SK-N-DZ (cell line): ENCODE results near the gene ABLIM1.

Experiments used
- DNase-seq: peaks from one replicate; pipeline ENCODE4 v3.0.0-alpha.2; 2015; ENCODE audit warnings: low spot score

ABLIM1 gene

DNA sequence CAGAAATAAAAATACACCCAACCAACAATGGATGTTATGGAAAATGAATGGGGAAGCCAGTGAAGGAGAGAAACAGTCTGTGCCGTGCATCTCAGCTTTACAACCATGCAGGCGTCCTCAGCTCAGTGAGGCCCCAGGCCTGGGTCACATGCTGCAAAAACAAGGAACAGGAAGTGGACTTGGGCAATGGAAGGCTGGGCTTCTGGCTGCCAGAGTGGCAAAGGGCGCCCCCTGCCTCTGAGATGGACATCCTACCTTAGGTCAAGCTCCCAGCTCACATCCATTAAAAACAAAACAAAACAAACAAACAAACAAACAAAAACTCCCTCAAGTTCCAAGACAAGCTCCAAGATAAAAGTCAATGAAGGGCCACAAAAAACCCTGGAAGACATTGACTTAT, 199.1 kb downstream of the ABLIM1 start:
- DNase-seq, result peak; percentile 41

DNA sequence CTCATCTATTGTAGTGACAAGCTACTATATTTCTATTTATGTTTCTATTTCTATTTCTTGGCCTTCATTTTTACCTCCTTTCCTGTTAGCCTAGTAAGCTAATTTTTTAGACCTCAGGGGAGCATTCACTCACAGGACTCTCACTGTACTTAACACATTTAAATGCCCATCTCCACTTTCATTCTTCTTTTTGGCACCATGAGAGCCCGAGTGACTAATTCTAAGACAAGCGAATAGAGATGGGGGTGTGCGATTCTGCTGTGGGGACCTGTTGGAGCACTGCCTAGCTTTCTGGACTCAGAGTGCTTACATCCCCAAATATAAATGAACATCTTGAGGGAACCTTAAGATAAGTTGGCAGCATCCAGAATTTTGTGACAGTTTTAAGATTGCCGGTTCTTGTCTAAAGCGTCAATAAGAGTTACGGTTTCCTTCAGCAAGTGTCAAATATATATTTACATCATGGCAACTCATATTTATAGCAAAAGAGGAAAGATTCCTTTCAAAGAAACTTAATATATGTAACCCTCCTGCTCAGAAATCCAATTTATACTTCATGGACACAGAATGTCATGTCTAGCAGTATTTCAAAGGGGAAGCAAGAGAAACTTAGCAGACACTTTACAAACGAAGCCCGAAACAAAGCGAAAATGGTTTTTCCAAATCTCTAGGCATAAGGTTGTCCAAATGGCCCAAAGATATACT, 199.7 kb downstream of the ABLIM1 start:
- no peak for DNase-seq

GRCh38 chr10:114453576-114453975, 204.5 kb downstream of the ABLIM1 start:
- DNase-seq, result no peak

GRCh38 chr10:114448897-114449296, 209.2 kb downstream of the ABLIM1 start:
- no peak for DNase-seq

DNA sequence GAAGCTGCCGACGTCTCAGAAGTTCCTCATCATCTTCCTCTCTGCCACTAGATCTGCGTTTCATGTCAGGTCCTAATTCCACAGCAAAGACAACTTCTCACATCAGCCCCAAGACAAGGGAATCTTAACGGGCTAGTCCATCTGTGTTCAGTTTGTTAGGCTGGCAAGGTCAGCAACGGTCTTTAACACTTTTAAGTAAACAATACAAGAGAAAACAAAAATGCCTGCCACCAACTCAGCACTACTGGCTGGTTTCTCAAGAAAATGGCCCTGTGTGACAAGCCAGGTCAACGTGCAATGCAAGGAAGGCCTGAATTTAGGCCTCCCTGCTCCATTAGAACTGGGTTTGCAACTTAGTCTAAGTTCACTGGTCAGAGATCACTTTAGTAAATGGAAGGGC, 212.7 kb downstream of the ABLIM1 start:
- no peak for DNase-seq

DNA sequence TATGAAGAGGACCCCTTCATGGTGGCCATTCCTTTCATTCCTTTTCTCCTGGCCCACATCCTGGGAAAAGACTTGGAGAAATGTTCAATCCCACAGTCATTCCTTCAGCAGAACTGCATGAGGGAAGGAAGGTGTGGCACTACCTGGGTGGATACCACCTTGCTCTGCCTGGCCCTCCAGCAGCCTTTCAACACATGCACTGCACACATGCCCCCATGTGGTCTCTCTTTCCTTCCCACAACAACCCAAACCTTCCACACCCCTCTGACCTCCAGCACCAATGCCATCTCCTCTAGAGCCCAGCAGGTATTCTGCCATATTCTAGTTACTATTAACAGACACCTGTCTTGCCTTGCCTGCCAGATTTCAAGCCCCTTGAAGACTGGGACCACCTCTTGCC, 213.3 kb downstream of the ABLIM1 start:
- no peak for DNase-seq

DNA sequence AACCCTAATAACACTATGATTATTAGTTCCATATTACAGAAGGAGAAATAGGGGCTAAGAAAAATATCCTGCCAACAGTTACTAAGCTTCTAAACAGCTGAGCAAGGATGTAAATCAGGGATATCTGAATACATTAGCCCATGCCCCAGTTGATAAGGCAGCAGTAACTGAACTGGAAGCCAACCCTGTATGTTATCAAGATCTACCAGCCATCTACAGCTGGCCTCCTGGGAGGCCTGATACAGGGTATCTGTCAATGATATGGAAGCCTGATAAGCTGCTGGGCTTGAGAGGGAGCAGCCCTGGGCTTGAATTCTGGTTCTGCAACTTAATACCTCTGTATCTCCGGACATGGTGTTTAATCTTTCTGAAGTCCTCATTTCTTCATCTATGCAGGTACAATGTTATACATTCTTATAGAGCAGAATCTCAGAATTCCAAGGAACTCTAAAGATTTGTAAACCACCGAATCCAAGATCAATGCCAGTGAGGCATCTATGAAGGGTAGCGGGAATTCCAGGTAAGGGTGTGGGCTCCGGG, 215.9 kb downstream of the ABLIM1 start:
- peak; percentile 66 for DNase-seq

DNA sequence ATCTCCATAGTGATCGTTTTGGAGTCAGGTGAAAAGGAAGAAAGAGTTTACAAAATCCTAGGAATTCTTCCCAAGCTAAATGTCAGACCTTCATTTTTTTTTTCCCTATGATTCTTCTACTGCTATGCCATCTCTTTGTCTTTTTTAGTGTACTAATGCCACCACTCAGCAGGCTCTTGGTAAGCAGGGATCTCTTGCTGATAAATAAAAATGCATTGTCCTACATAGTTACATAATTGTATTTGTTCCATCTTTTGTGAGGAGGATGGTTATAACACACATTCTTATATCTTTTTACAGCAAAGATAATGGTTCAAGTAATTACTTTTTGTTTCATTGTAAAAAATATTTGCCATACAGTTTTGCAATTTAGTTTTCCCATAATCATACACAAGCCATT, 217.0 kb downstream of the ABLIM1 start:
- DNase-seq, result no peak

- no peak for DNase-seq
These were observed 220.4 kb downstream of the ABLIM1 start for GRCh38 chr10:114437473-114438292.

- DNase-seq, result no peak
These were observed 221.1 kb downstream of the ABLIM1 start for GRCh38 chr10:114436941-114437340.

DNA sequence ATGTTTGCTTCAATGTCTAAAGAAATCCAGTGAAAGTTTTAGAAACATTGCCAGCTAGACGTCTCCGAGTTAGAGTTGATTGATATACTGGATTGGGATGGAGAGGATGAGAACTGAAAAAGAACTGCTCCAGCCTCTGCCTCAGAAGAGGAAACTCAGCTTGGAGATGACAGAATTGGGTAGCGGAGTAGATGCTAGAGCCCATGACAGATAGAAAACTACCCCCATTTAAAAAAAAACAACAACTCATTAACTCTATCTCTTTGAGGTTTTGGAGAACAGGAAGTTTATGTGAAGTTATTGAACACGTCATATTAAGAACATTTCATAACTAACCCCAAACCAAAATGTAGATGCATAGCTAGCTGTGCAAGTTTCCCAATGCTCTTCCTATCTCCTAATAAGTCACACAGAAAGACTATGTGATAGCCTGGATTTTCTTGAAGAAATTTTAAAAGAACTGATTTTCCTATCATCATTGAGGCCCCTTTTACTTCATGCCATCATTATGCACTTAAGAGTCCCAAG, 225.4 kb downstream of the ABLIM1 start:
- DNase-seq, result no peak

GRCh38 chr10:114431414-114432135, 226.5 kb downstream of the ABLIM1 start:
- no peak for DNase-seq

GRCh38 chr10:114430688-114431413, 227.2 kb downstream of the ABLIM1 start:
- no peak for DNase-seq

GRCh38 chr10:114429581-114430335, 228.3 kb downstream of the ABLIM1 start:
- no peak for DNase-seq

DNA sequence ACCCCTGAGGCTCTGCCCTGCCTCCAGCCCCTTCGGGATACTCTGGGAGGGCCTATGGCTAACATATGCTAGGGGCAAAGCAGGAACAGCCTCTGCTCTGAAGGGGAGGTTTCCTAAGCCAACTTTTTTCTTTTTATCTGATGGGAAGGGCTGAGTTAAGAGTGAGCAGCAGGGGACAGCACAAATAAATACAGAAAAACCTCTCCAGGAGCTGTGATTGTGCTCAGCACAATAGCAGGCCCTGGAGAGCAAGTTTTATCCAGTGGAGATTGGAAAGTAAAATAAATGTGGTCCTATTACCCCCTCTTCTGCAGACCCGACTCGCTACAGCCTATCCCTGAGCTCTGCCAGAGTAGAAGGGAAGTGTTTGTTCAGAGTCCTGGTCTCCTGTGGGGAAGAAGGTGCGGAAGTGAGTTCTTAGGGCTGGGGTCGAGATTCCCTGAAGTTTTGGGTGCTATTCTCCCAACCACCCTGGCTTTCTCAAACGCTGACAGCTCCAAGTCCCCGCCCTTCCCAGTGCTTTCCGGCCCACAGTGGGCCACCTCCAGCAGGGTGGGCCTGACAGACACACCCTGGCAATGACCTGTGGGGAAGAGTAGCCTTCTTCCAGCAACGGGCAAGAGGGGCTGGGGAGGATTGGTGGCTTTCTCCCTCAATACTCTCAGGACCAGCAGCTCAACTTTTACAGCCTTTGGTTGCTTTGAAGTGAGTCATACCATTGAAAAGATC, 230.8 kb downstream of the ABLIM1 start:
- DNase-seq, result no peak

- DNase-seq, result no peak
These were observed 231.6 kb downstream of the ABLIM1 start for GRCh38 chr10:114426476-114426875.

- DNase-seq, result no peak
These were observed 237.1 kb downstream of the ABLIM1 start for GRCh38 chr10:114420811-114421485.

DNA sequence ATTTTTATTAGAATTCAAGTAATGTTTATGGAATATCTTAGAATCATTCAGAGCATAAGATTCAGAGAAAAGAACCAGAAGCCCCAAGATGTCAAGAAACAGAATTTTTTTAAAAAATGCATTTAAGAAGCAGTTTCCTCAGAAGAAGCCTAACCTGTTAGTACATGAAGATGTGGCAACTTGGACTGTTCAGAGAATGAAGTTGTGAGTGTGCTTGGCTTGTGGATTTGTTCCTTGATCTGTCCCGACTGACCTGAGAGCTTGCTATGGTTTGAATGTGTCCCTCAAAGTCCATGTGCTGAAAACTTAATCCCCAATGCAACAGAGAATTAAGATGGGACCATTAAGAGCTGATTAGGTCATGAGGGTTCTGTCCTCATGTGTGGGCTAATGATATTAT, 240.0 kb downstream of the ABLIM1 start:
- no peak for DNase-seq
